ENCODE data around the gene ZNF281.
"Not testable (repeated sequence)": the region's sequence is repeated elsewhere in the genome, so short reads cannot be mapped to it uniquely, and the experiment has no call there.

ZNF281 gene, protein sequence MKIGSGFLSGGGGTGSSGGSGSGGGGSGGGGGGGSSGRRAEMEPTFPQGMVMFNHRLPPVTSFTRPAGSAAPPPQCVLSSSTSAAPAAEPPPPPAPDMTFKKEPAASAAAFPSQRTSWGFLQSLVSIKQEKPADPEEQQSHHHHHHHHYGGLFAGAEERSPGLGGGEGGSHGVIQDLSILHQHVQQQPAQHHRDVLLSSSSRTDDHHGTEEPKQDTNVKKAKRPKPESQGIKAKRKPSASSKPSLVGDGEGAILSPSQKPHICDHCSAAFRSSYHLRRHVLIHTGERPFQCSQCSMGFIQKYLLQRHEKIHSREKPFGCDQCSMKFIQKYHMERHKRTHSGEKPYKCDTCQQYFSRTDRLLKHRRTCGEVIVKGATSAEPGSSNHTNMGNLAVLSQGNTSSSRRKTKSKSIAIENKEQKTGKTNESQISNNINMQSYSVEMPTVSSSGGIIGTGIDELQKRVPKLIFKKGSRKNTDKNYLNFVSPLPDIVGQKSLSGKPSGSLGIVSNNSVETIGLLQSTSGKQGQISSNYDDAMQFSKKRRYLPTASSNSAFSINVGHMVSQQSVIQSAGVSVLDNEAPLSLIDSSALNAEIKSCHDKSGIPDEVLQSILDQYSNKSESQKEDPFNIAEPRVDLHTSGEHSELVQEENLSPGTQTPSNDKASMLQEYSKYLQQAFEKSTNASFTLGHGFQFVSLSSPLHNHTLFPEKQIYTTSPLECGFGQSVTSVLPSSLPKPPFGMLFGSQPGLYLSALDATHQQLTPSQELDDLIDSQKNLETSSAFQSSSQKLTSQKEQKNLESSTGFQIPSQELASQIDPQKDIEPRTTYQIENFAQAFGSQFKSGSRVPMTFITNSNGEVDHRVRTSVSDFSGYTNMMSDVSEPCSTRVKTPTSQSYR

DNA sequence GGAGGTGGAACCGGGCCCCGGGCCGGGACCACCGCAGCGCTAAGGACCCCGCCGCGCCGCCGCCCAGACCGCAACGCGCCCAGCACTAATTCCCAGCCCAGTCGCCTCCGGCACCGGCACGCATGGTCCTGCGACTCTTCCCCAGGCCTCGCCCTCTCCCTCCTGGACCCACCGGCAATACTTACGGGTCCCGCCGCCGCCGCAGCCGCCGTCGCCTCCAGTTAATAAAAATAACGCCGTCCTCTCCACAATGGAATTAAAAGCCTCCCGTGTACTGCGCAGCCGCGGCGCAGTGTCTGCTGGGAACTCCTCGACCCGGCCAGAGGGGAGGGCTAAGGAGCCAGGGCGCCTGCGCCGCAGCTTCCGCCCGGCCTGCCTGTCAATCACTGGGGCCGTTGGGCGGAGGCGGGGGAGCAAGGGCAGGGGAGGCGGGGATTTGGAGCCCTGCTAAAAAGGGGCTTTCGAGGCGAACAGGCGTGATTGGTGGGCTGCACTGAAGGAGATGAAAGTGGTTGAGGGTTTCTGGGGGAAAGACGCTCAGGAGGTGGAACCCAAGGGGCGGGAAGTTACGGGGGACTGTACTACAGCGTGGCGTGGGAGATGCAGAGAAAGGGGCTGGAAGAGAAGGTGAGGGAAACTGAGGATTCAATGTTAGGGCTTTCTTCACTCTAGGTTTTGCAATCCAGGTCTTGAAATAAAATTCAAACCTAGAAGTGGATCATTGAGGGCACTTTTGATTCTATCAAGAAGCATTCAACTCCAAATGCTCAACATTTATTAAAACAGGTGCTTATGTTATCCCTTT lies at the start of gene ZNF281:
TSS of gene ZNF281 (minus strand) at position 276 of the 805 bp plus-strand sequence. CDS start 331 bp downstream, outside the sequence.
- peak; percentile 90 to 93 for DNase-seq

DNA sequence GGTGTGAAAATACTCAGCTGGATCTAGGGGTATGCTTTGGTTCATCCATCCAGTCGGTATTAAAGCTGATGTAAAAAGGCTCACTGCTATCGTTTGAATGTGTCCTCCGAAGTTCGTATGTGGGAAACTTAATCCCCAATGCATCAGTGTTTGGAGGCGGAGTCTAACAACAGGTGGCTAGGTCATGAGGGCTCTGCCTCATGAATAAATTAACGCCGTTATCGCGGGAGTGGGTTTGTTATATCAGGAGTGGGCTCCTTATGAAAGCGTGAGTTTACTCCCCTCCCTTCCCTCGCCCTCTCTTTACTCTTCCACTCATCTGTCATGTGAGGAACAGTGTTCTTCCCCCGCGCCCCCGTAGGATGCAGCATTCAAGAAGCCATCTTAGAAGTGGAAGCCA lies 48.9 kb upstream of the ZNF281 start:
- DNase-seq, result no peak

DNA sequence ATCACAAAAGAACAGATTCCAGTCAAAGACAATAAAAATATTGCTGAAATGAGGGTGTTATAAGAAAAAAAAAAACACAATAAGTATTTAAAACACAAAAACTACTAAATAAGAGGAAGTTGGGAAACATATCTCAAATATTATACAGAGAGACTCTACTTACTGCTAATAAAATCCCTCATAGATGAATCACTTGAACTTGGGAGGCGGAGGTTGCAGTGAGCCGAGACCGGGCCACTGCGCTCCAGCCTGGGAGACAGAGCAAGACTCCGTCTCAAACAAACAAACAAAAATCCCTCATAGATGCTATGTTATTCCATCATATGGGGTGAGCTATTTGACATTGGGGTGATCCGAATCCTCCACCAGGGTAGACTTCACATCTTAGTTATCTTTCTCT lies 48.0 kb upstream of the ZNF281 start:
- DNase-seq, result no peak

DNA sequence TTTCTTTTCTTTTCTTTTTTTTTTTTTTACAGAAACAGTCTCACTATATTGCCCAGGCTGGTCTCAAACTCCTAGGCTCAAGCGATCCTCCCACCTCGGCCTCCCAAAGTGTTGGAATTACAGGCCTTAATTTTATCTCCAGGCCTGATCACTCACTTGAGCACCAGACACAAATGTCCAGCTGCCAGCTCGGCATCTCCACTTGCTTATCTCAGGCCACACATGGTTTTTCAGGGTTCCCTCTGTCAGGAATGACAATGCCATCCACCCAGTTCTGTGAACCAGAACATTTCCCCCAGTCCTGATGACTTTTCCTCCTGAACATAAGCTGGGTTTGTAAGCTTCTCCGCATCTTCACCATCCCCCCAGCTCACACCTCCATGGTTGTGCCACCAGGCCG lies 44.6 kb upstream of the ZNF281 start:
- no peak for DNase-seq

DNA sequence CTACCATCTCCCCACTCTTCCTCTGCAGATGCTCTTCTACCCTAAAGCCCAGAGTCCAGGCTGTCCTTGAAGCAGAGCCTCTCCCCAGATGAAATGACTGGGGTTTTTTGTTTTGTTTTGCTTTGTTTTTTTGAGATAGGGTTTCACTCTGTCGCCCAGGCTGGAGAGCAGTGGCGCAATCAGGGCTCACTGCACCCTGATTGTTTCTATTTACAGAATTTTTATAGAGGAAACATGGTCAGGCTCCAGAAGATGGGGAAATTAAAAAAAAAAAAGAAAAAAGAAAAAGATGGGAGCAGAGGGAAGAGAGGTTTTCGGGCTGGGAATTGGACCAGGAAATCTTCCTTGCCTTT lies 43.7 kb upstream of the ZNF281 start:
- no peak for DNase-seq

DNA sequence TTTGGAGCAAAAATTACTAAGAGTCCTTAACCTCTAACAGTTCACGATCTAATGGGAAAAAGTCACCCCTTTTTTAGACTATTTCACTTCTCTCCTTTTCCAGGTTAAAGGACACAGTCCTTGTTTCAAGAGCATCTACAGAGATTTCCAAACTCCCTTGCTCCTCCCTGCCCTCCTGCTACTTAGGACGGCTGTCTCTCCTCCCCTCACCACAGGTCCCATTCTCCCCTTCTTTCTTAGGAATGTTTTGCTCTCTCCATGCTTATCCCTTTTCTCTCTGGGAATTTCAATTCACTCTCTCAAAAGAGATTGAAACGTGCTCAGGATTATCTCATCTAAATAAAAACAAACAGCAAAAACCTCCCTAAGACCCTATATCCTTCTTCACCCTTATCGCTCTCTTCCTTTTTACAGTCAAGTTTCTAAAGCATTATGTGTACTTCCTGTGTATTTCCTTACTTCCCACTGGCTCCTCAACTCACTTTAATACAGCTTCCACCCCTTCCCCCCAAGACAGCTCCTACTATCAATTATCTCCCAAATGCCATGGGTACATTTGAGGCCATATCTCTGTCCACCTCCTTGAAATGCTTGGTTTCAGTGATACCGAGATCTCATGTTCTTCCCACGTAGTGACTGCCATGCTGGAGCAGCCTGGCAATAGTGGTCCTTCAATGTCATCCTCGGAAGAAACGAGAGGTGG lies 43.2 kb upstream of the ZNF281 start:
- no peak for DNase-seq

DNA sequence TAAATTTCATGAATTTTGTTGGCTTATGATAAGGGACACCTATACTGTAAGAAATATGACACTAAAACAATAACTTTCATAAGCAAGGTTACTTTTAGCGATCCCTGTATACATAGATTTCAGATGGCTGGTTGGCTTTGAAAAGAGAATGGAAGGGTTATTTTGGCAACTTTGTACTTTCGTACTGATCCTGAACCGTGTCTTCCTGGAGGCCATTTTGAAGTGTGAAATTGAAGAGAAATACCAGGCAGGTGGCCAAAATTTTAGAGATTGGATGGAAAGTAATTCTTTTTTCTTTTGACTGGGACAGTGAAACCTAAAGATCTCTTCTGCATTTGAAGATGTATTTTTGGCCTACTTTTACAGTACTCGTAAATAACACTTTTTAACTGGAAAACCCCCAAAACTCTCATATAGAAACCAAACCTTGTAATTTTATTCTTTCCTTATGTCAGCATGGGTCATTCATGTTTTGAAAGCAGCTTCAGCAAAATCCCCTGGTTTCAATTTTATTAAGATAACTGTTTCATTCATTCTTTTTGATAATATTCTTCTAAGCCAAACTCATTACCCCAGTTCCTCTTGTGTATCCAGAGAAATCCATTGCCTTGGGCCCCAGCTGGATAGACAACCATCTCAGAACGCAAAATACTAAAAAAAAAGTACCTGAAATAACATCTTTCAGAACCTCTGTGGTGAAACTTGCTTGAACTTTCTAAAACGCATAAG lies 38.4 kb upstream of the ZNF281 start:
- DNase-seq, result no peak

DNA sequence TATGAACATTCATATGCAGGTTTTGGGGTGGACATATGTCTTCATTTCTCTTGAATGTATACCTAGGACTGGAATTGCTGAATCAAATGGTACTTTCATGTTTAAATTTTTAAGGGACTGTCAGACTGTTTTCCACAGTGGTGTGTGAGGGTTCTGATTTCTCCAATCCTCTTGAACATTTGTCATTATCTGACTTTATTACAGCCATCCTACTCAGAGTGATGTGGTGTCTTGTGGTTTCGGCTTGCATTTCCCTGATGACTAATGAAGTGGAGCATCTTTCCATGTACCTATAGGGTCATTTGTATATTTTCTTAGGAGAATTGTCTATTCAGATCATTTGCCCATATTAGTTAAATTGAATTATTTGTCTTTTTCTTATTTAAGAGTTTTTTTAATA lies 35.4 kb upstream of the ZNF281 start:
- DNase-seq, result no peak

DNA sequence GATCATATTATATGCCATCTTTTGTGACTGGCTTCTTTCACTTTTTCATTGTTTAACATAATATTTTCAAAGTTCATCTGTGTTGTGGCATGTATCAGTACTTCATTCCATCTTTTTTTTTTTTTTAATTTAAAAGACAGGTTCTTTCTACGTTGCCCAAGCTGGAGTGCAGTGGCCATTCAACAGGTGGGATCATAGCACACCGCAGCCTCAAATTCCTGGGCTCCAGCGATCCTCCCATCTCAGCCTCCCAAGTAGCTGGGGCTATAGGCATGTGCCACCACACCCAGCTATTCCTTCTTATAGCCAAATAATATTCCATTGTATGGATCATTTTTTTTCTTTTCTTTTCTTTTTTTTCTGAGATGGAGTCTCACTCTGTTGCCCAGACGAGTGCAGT lies 34.6 kb upstream of the ZNF281 start:
- no peak for DNase-seq

DNA sequence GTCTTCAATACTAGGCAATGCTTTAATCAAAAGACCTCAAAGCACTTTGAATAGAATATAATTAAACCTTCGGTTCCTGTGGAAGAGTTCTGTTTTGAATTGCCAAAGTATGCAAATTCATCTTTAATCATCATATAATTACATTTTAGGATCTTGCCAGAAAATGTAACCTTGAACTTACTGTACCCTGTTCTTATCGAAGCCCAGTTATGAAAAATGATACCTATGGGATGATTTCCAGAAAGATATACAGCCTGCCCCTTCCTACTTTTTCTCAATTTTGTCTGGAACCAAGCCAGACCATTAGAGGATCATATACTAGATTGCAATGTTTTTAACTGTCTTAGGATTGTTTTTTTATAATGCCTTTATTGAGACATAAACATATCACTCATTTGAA lies 34.0 kb upstream of the ZNF281 start:
- no peak for DNase-seq

DNA sequence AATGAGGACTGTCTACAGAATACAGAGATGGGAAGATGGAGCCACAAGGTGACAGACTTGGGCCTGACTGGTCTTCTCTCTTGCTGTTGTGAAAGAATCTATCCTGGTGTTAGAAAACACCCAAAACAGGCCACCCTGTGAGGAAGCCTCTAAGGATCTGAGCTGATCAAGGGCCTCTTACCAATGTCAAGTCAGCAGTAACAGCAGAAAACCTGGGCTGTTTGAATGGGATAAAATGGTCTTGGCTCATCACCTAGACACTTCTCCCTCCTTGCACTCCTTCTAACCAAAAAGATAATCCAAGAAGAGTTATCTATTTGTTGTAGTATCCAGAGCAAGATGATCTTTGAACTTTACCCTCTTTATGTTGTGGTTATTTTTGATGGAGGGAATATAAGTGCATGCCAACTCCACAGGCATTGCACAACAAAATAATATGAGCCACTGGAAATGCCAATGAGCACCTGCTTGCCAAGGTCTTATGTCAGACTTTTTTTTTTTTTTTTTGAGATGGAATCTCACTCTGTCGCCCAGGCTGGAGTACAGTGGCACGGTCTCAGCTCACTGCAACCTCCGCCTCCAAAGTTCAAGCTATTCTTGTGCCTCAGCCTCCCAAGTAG lies 32.8 kb upstream of the ZNF281 start:
- DNase-seq, result no peak

DNA sequence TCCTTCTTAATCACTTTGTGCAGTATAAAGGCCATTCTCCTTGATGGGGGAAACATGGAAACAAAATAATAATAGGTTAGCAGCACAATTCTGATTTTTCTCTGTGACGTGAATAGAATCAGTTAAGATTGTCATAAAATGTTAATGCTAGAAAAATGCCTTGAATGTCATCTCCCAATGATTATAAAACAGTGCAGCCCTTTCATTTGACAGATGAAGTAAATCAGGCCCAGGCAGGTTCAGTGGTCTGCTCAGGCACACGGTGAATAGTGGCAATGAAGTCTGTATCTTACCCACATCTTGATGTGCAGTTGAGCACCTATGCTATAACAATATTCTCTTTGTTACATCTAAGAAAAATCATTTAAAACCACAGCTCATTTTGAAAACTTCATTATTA lies 32.2 kb upstream of the ZNF281 start:
- no peak for DNase-seq

DNA sequence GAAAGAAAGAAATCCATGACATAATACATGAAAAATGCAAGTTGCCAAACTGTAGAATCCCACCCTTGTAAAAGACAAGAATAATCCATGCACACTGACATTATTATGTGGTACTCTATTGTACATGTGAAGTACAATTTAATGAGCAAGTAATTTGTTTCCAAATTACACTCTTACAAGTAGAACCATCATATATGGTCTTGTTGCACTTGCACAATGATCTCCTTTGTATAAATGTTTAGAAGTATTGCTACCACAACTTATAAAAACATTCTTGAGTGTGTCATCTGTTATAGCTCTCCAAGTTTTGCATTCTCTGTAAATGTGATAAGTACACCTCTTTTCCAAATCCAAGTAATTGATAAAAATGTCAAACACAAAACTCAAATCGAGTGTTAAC lies 29.1 kb upstream of the ZNF281 start:
- no peak for DNase-seq

DNA sequence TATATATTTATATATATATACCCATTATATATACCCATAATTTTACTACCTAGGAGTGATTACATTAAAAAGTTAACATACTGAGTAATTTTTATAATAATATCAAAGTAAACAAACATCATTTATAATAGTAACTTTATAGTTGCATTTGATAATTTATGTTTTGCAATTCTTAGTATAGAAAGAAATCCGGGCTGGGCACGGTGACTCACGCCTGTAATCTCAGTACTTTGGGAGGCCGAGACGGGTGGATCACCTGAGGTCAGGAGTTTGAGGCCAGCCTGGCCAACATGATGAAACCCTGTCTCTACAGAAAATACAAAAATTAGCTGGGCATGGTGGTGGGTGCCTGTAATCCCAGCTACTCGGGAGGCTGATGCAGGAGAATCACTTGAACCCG lies 28.6 kb upstream of the ZNF281 start:
- not testable (repeated sequence) for DNase-seq

DNA sequence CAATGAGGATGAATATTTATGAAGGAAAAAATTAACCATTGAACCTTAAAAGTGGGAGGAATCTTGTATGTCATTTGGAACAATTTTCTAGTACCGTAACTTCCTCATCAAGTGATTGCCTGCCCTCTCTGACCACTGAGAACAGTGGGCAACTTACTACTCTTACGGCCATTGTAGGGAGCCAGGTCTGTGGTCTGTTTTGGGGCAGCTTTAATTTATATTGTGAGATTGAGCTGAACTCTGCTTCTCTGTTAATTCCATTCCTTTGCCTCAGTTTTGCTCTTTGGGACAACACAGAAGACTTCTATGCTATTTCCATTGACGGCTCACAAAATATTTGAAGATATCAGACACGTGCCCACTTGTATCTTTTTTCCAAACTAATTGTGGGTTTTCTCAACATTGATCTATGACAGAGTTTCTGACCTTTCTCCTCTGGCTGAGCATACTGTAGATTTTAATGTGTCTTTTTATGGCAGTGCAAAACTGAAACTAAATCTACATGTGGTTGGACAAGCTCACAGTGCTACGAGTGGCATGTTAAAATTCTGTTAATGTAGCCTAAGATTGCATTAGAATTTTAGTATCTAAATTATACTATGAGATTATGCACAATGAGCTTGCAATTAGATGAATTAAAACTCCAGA lies 27.8 kb upstream of the ZNF281 start:
- DNase-seq, result no peak

DNA sequence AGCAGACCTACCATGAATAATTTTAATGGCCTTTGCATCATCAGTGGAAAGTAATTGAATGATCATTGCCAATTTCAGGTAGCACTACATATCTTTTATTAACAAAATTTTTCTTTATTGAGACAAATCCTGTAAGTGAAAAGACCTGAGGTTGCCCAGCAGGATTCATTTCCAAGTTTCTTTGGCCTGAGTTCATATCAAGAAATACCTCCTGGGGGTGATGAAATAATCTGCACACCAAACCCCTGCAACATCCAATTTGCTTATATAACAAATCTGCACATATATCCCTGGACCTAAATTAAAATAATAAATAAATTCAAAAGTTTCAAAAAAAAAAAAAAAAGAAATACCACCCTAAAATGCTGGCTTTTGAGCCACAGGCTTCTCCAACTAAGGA lies 27.3 kb upstream of the ZNF281 start:
- no peak for DNase-seq

DNA sequence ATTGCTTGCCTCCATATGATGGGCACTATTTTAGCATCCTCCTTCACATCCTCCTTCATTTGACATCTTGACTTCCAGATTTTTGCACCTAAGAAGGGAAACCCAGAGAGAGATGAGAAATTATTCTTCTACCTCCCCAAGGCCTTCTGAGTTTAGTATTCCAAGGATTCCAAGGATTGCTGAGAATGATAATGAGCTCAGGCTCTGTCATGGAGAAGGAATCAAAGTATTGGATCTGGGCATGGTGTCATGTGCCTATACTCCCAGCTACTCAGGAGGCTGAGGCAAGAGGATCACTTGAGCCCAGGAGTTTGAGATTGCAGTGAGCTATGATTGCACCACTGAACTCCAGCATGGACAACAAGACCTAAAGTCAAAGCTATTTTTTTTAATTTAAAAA lies 26.6 kb upstream of the ZNF281 start:
- DNase-seq, result no peak

DNA sequence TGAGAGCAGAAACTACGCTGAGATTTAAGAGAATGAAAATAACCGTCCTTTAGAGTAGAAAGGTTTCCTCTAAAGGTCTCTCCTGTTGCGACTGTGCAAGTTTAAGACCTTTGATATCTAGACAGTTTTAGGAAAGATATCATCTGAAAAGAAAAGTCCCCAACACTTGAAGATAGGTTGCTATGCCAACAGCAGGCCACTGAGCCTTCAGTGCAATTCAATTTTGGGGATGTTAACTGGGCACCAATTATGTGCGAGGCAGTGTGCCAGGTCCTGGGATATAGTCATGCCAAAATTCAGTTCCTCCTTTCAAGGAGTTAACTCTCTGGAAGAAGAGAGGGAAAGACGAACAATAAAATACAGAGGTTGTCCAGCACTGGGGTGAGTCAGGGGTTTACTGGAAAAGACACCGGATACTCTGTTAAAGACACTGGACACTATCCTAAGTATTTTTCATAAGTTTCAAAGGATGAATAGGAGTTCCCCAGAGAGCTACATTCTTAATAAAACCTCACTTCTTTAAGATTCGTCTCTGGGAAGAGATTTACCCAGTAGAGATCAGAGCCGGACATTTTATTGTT lies 25.5 kb upstream of the ZNF281 start:
- no peak for DNase-seq

DNA sequence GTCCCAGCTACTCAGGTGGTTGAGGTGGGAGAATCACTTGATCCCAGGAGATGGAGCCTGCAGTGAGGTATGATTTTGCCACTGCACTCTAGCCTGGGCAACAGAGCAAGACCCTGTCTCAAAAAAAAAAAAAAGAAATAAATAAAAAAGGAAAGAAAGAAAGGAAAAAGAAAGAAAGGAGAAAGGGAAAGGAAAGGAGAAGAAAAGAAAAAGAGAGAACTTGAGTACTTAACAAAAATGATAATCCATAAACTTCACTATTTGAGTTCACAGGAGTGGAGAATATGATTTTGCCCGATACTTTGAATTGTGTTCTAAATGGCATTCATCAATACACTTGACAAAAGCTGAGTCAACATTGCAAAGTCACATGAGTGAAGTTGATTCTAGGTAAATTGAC lies 23.8 kb upstream of the ZNF281 start:
- no peak for DNase-seq

DNA sequence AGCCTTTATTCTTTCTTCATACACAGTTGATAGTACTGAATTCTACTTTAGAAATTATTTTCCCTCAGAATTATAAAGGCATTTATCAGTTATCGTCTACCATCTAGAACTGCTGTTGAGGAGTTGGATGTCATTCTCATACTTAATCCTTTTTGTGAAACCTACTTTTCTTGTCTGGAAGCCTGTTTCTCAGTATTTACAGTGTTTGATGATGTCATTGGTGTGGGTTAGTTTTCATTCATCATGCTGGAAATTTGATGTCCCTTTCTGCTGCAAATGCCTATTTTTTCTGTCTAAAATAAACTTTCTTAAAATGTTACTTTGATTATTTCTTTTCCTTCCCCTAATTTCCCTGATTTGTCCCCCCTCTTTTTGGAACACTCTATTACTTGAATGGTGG lies 22.8 kb upstream of the ZNF281 start:
- DNase-seq, result no peak
